Upper lobe of left lung (tissue), 6 donors: ENCODE measurements around the gene CAMKK2. TPM values are rescaled to one million over a fixed set of nuclear protein-coding genes. Genes with fewer than 3 reads are reported as not detected.
"Not testable (repeated sequence)": the region's sequence is repeated elsewhere in the genome, so short reads cannot be mapped to it uniquely, and the experiment has no call there.

Experiments used
- ATAC-seq, 2 donors: fragments of 200-7000 bp; cut with Tn5 transposase; one replicate each; pipeline ENCODE4 v1.9.1; 2022; ENCODE audit warnings: mild to moderate bottlenecking in 2 of 2, moderate library complexity in 2 of 2; ENCODE audit not compliant: low FRiP score in 2 of 2
- DNase-seq, 2 donors: peaks; one replicate each; pipeline ENCODE4 v3.0.0-alpha.2; 2019 to 2020
- H3K27ac ChIP-seq, 4 donors: fragments of 200-600 bp; sonication (generic); one replicate each; pipeline ENCODE4 v1.5.1; 2016 to 2019
- H3K27me3 ChIP-seq, 4 donors: fragments of 200-600 bp; sonication (generic); one replicate each; pipeline ENCODE4 v1.5.1; 2017 to 2019
- H3K36me3 ChIP-seq, 4 donors: fragments of 200-600 bp; sonication (generic); one replicate each; pipeline ENCODE4 v1.5.1; 2016 to 2019
- H3K4me1 ChIP-seq, 4 donors: fragments of 200-600 bp; sonication (generic); one replicate each; pipeline ENCODE4 v1.5.1; 2018 to 2019
- H3K4me3 ChIP-seq, 4 donors: fragments of 200-600 bp; sonication (generic); one replicate each; pipeline ENCODE4 v1.5.1; 2017 to 2019; ENCODE audit warnings: mild to moderate bottlenecking in 2 of 4, moderate library complexity in 1 of 4
- H3K9me3 ChIP-seq, 4 donors: fragments of 200-600 bp; sonication (generic); one replicate each; pipeline ENCODE4 v1.5.1; 2018 to 2019
- CTCF ChIP-seq, 6 experiments: fragments of 450-650 bp in 4 of 6; fragments of 200-600 bp in 2 of 6; sonication (generic) in 2 of 6; IDR thresholded peaks; one replicate each; pipeline ENCODE4 v1.5.1; 2016 to 2019; ENCODE audit warnings: antibody characterized with exemption in 6 of 6
- EP300 ChIP-seq, 4 donors: sonication (generic); formaldehyde crosslinking; IDR thresholded peaks; one replicate each; pipeline ENCODE4 v1.5.1; 2017; ENCODE audit warnings: antibody characterized with exemption in 4 of 4, control low read depth in 2 of 4
- POLR2A ChIP-seq, 4 donors: fragments of 450-650 bp; IDR thresholded peaks; one replicate each; pipeline ENCODE4 v1.5.1; 2016 to 2017; ENCODE audit warnings: antibody characterized with exemption in 4 of 4, mild to moderate bottlenecking in 2 of 4
- POLR2AphosphoS5 ChIP-seq, 2 donors: sonication (generic); formaldehyde crosslinking; IDR thresholded peaks; one replicate each; pipeline ENCODE4 v1.5.1; 2017; ENCODE audit warnings: antibody characterized with exemption in 2 of 2
- WGBS, 2 donors: methylation state at CpG; one replicate each; pipeline ENCODE4 v1.1.5; 2017 to 2018; 5-methylcytosine and 5-hydroxymethylcytosine counted together
- total RNA-seq, 6 donors: library from RNA; depleted of rRNA in 4 of 6; stranded (reverse); fragments of >200 nt in 4 of 6; gene quantifications; one replicate each; pipeline versions ENCODE4 v1.1.0 to v1.2.1, GENCODE V29; 2016 to 2021
- donor health status: DM: no; HTN: no; CAD: no; lungs with moderate emphysema.
- donor health status: DM: no; HTN: yes; CAD: no; lungs with severe emphysema.

Gene CAMKK2
- total RNA-seq, 6 donors from 2014 or later: 27.7 to 63.9 (median 41.7) TPM

GRCh38 chr12:121209221-121209620, 87.3 kb downstream of the CAMKK2 start:
- no peaks in the 10 kb centered on the region for H3K27me3 ChIP-seq
- H3K27ac ChIP-seq: peak overlapping the region in 2 of 4 donors; percentile 86 to 95
- DNase-seq: no peak
- no peaks in the 10 kb centered on the region for H3K36me3 ChIP-seq
- H3K9me3 ChIP-seq: no peaks in the 10 kb centered on the region
- peaks cover 0 to 26% (median 17%) of the 10 kb centered on the region in 4 donors for H3K4me1 ChIP-seq
- no peak for TF ChIP-seq CTCF (IDR thresholded peaks at IDR 0.05)
- TF ChIP-seq EP300 (IDR thresholded peaks at IDR 0.05): no peak
- no peak for TF ChIP-seq POLR2A (IDR thresholded peaks at IDR 0.05)
- no peak for TF ChIP-seq POLR2AphosphoS5 (IDR thresholded peaks at IDR 0.05)
- H3K4me3 ChIP-seq: peak overlapping the region in 3 of 4 donors; percentile 73 to 82 (median 77)
- WGBS, 2 donors: 87 to 94% methylated on average over 15 of the region's 15 CpGs
- ATAC-seq: no peak

GRCh38 chr12:121208571-121208970, 87.9 kb downstream of the CAMKK2 start:
- H3K36me3 ChIP-seq, H3K27me3 ChIP-seq, H3K4me3 ChIP-seq, ATAC-seq, DNase-seq, H3K27ac ChIP-seq, H3K9me3 ChIP-seq: not testable (repeated sequence)
- H3K4me1 ChIP-seq: peaks cover 0 to 22% (median 15%) of the 10 kb centered on the region in 4 donors
- WGBS, 2 donors: 93% methylated on average over 10 of the region's 10 CpGs

- Histone ChIP-seq H3K27ac (no peak overlapping the region), H3K4me1 (peaks cover 0 to 8% (median 3%) of the 10 kb centered on the region in 4 donors), H3K36me3 (no peaks in the 10 kb centered on the region), H3K4me3 (no peak overlapping the region), H3K9me3 (no peaks in the 10 kb centered on the region), H3K27me3 (no peaks in the 10 kb centered on the region)
- DNase-seq (no peak), ATAC-seq (no peak)
- WGBS, 2 donors: 70 to 83% methylated on average over 7 of the region's 7 CpGs
- TF ChIP-seq CTCF (IDR thresholded peaks at IDR 0.05) (no peak), EP300 (IDR thresholded peaks at IDR 0.05) (no peak), POLR2A (IDR thresholded peaks at IDR 0.05) (no peak), POLR2AphosphoS5 (IDR thresholded peaks at IDR 0.05) (no peak)
Observed at GRCh38 chr12:121205491-121205890, 91.0 kb downstream of the CAMKK2 start.

- peaks cover 0 to 6% (median 0%) of the 10 kb centered on the region in 4 donors for H3K4me1 ChIP-seq
- no peak for DNase-seq
- WGBS, 2 donors: 85 to 92% methylated on average over 11 of the region's 11 CpGs
- TF ChIP-seq EP300 (IDR thresholded peaks at IDR 0.05) (no peak), POLR2AphosphoS5 (IDR thresholded peaks at IDR 0.05) (no peak), CTCF (IDR thresholded peaks at IDR 0.05) (no peak), POLR2A (IDR thresholded peaks at IDR 0.05) (no peak)
- no peaks in the 10 kb centered on the region for H3K9me3 ChIP-seq
- no peak for ATAC-seq
- no peak overlapping the region for H3K4me3 ChIP-seq
- H3K36me3 ChIP-seq: no peaks in the 10 kb centered on the region
- H3K27ac ChIP-seq: no peak overlapping the region
- no peaks in the 10 kb centered on the region for H3K27me3 ChIP-seq
Observed at GRCh38 chr12:121203482-121203881, 93.0 kb downstream of the CAMKK2 start.

GRCh38 chr12:121202407-121203355, 93.8 kb downstream of the CAMKK2 start:
- Histone ChIP-seq H3K27me3 (no peaks in the 10 kb centered on the region), H3K36me3 (no peaks in the 10 kb centered on the region), H3K4me3 (no peak overlapping the region), H3K4me1 (peaks cover 0 to 6% (median 0%) of the 10 kb centered on the region in 4 donors), H3K9me3 (no peaks in the 10 kb centered on the region), H3K27ac (no peak overlapping the region)
- WGBS, 2 donors: 71% methylated on average over 14 of the region's 14 CpGs
- ATAC-seq (no peak), DNase-seq (no peak)
- TF ChIP-seq EP300 (IDR thresholded peaks at IDR 0.05): no peak

GRCh38 chr12:121201140-121201539, 95.4 kb downstream of the CAMKK2 start:
- ATAC-seq, DNase-seq, H3K4me1 ChIP-seq, H3K36me3 ChIP-seq, H3K4me3 ChIP-seq, H3K9me3 ChIP-seq, H3K27ac ChIP-seq, H3K27me3 ChIP-seq: not testable (repeated sequence)
- WGBS, 2 donors: 92 to 93% methylated on average over 6 of the region's 6 CpGs
